ENCODE measurements around the gene GDE1.

Gene GDE1

GRCh38 chr16:19488213-19488640 lies 33.7 kb downstream of the GDE1 start:
- no peak for DNase-seq (ENCODE audit: extremely low read depth in 1 of 2, low read depth in 1 of 2)

GRCh38 chr16:19486750-19487325 lies 35.1 kb downstream of the GDE1 start:
- no peak for DNase-seq (ENCODE audit: extremely low read depth in 1 of 2, low read depth in 1 of 2)

- no peak for DNase-seq (ENCODE audit: extremely low read depth in 1 of 2, low read depth in 1 of 2)
Observed at GRCh38 chr16:19486051-19486450, 35.8 kb downstream of the GDE1 start.

- DNase-seq (ENCODE audit: extremely low read depth in 1 of 2, low read depth in 1 of 2) = no peak
Observed at GRCh38 chr16:19485611-19486010, 36.3 kb downstream of the GDE1 start.

DNA sequence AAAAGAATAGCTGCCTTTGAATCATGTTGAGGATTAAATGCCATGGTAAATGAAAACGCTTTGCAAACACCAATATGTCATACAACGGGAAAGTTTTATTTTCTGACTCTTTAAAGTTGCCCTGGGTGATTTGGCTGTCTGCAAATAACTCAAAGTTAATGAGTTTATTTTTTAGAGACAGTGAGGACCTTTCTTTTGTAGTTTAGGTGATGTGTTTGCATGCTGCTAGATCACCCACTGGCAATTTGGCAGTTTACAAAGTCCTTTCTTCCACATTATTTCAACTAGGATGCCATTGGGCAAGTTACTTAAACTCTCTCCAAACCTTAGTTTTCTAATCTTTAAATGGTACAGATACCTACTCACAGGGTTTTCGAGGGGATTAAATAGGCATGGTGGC lies 37.8 kb downstream of the GDE1 start:
- DNase-seq (ENCODE audit: extremely low read depth in 1 of 2, low read depth in 1 of 2) = no peak

DNA sequence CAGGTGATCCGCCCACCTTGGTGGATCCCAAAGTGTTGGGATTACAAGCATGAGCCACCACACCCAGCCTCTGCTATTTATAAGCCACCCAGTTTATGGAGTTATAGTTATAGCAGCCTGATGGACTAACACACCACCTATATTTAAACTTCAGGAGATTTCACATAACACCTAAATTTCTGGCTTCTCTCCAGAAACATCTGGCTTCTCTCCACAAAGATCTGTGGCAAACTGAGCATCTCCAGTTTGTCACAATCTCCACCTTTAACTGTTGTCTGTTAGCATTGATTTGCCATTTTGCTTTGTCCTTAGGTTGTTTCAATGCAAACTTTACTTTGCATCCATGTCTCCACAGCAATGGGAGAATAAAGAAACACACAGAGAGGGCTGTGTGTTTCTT lies 39.6 kb downstream of the GDE1 start:
- DNase-seq (ENCODE audit: extremely low read depth in 1 of 2, low read depth in 1 of 2) = no peak

DNA sequence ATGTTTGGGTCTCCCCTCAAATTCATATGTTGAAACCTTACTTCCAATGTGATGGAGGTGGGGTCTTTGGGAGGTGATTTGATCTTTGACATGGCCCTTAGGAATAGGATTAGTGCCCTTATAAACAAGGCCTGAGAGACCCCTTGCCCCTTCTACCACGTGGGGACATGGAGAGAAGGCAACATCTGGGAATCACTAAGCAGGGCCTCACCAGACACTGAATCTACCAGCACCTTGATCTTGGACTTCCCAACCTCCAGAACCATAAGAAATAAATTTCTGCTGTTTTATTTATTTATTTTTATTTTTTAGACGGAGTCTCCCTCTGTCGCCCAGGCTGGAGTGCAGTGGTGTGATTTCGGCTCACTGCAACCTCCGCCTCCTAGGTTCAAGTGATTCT lies 40.1 kb downstream of the GDE1 start:
- DNase-seq (ENCODE audit: extremely low read depth in 1 of 2, low read depth in 1 of 2) = no peak

- no peak for DNase-seq (ENCODE audit: extremely low read depth in 1 of 2, low read depth in 1 of 2)
Observed at GRCh38 chr16:19481296-19481695, 40.6 kb downstream of the GDE1 start.

GRCh38 chr16:19479302-19479721 lies 42.6 kb downstream of the GDE1 start:
- no peak for DNase-seq (ENCODE audit: extremely low read depth in 1 of 2, low read depth in 1 of 2)

DNA sequence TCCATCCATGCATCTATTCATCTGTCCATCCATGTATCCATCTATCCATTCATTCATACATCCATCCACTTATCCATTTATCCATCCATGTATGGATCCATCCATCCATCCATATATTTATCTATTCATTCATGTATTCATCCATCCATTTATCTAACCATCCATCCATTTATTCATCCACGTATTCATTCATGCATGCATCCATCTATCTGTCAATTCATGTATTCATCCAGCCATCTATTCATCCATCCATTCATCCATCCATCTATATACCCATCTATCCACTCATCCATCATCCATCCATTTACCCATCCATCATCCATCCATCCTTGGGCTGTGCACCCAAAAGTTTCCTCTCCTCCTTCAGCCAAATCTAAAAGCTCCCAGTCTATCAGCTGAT lies 43.4 kb downstream of the GDE1 start:
- DNase-seq (ENCODE audit: extremely low read depth in 1 of 2, low read depth in 1 of 2) = no peak

DNA sequence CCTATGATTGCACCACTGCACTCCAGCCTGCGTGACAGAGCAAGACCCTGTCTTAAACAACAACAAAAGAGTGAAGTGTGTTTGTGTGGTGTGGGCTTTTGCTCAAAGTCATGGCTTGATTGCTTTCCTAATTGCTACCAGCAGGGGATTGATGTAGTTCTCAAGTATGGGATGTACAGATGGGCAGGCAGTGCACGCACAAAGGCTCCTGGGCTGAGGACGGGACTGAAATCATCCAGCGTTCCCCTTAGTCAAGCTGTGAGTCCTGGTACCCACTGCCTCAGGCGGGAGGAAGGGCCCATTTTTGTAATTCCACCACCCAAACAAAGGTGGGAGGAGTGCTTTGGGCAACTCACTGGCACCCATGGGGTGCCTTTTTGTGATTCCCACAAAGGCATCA lies 47.3 kb downstream of the GDE1 start:
- DNase-seq (ENCODE audit: extremely low read depth in 1 of 2, low read depth in 1 of 2) = no peak

DNA sequence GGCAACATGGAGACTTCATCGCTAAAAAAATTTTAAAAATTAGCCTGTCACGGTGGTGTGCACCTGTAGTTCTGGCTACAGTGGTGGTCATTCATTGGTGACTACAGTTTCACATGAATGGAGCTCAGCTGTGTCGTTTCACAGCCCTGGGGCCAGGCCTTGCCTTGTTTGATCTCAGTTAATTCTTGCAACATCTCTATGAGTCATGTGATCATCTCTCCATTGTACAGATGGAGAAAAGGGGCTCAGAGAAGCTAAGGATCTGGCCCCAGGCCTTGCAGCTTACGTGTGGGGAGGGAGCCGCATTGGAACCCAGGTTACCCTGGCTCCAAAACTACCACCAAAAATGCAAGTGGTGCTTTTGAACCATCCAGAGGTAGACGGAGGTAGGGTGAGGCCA lies 49.4 kb downstream of the GDE1 start:
- no peak for DNase-seq (ENCODE audit: extremely low read depth in 1 of 2, low read depth in 1 of 2)

DNA sequence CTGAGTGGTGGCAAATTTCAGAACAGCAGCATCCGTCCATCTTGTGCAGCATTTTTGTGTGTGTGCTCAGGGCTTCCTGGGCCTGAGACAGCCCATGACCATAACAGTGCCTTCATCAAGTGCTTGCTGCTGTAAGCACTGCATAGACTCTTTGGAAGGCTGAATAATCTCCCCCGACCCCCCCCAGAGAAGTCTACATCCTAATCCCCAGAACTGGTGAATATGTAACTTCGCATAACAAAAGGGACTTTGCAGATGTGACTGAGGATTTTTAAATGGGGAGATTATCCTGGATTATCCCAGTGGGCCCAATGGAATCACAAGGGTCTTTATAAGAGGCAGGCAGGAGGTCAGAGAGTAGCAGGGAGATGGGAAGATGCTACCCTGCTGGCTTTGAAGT lies 53.6 kb downstream of the GDE1 start:
- no peak for DNase-seq (ENCODE audit: extremely low read depth in 1 of 2, low read depth in 1 of 2)

DNA sequence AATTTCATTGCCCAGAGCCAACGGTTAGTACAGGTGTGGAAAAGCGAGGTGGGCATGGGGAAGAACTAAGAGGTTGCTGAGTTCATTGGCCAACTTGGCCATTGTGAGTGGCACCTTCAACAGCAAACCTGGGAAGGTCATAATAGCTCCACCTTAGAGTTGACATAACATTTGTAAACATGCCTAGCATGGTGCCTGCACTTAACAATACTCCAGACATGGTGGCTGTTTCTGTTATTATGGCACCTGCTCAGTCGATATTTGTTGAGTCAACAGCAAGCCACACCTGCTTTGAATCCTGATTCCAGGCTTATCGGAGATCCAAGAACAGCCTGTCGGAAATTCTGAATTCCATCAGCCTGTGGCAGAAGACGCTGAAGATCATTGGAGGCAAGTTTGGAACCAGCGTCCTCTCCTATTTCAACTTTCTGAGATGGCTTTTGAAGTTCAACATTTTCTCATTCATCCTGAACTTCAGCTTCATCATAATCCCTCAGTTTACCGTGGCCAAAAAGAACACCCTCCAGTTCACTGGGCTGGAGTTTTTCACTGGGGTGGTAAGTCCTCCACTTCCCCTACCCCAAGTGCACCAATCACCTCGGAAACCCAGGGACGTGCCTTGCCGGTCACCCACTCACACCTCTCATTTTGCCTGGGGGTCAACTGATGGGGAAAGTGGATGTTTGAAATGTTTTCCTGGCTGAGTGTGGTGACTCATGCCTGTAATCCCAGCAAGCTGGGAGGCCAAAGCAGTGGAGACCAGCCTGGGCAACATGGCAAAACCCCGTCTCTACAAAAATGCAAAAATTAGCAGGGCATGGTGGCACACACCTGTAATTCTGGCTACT lies 58.2 kb downstream of the GDE1 start:
- no peak for DNase-seq (ENCODE audit: extremely low read depth in 1 of 2, low read depth in 1 of 2)

DNA sequence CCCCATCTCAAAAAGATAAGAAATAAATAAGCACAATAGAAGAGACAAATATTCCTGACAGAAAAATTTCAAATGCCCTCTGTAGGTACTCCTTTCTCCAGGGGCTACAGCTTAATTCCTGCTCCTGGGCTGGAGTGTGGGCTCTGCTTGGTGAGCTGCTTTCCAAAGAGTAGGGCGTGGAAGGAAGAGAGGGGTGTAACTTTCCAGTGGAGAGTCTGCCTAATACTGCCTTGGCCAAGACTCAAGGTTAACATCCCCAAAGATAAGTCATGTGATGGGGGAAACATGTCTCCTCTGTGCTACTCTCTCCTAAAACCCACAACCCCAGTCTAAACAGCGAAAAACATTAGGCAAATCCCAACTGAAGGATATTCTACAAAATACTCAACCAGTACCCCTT lies 61.5 kb downstream of the GDE1 start:
- no peak for DNase-seq (ENCODE audit: extremely low read depth in 1 of 2, low read depth in 1 of 2)

DNA sequence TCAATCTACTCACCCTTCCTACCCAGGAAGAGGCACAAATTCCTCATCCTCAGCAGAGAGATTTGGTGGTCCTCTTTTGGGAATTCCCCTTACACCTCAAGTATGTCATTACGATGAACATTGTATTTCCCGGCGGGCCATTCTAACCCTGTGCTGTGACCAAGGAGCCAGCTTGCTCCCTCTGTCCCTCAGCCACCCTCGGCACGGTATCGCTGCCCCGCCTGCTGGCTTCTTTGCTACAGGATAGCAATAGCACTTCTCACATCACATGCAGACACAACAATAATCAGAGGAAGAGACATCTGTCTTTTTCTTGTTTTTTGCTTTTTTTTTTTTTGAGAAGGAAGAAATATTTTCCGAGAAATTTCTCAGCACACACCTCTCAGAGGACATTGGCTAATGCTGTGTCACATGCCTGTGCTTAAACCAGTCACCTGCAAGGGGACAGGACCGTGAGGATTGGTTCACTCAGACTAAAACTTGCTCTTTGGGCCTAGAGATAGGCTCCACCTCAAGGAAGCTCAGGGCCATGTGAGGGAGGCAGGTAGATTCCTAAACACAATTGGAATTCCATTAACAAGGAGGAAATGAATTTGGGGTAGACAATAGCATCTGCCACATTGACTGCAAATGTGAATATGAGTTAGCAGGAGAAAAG lies 63.0 kb downstream of the GDE1 start:
- no peak for DNase-seq (ENCODE audit: extremely low read depth in 1 of 2, low read depth in 1 of 2)
